IPS DF 4.7 (cell line): Measurements from ENCODE around the gene HOMER2.
A peak's percentile ranks its signal among the peaks of the same experiment; 100 is the strongest.

Source experiments
- DNase-seq: peaks from one replicate; pipeline ENCODE4 v3.0.0-alpha.2; 2013; ENCODE audit warnings: low spot score; ENCODE audit errors: extremely low read depth

HOMER2 gene

GRCh38 chr15:82864967-82865366 is 87.6 kb downstream of the HOMER2 start:
- no peak for DNase-seq

- DNase-seq: no peak
These were observed 89.6 kb downstream of the HOMER2 start for GRCh38 chr15:82862886-82863285.

- no peak for DNase-seq
These were observed 93.6 kb downstream of the HOMER2 start for GRCh38 chr15:82858932-82859331.

GRCh38 chr15:82856397-82857170 is 95.9 kb downstream of the HOMER2 start:
- DNase-seq: no peak

GRCh38 chr15:82855286-82856100 is 97.0 kb downstream of the HOMER2 start:
- DNase-seq: no peak

GRCh38 chr15:82854554-82854953 is 98.0 kb downstream of the HOMER2 start:
- no peak for DNase-seq

- no peak for DNase-seq
These were observed 99.5 kb downstream of the HOMER2 start for GRCh38 chr15:82852941-82853561.

- no peak for DNase-seq
These were observed 100.5 kb downstream of the HOMER2 start for GRCh38 chr15:82851981-82852511.

GRCh38 chr15:82851306-82851850 is 101.1 kb downstream of the HOMER2 start:
- no peak for DNase-seq

GRCh38 chr15:82850731-82851130 is 101.8 kb downstream of the HOMER2 start:
- DNase-seq: no peak

GRCh38 chr15:82849556-82850512 is 102.7 kb downstream of the HOMER2 start:
- DNase-seq: peak; percentile 96

GRCh38 chr15:82848241-82848993 is 104.1 kb downstream of the HOMER2 start:
- no peak for DNase-seq

- DNase-seq: no peak
These were observed 104.8 kb downstream of the HOMER2 start for GRCh38 chr15:82847703-82848102.

GRCh38 chr15:82846621-82847020 is 105.9 kb downstream of the HOMER2 start:
- DNase-seq: no peak

- no peak for DNase-seq
These were observed 106.8 kb downstream of the HOMER2 start for GRCh38 chr15:82845686-82846085.

- no peak for DNase-seq
These were observed 109.0 kb downstream of the HOMER2 start for GRCh38 chr15:82843566-82843965.

- DNase-seq: no peak
These were observed 112.4 kb downstream of the HOMER2 start for GRCh38 chr15:82840166-82840565.

GRCh38 chr15:82839136-82839535 is 113.4 kb downstream of the HOMER2 start:
- no peak for DNase-seq

- no peak for DNase-seq
These were observed 114.3 kb downstream of the HOMER2 start for GRCh38 chr15:82838096-82838735.
